NCI-H524 treated with DMSO at 0.1 percent for 48 hours (cell line): Measurements from ENCODE around the gene PROX1.

Experiments used
- DNase-seq: peaks from one replicate; lab custom pipeline; 2025; lab: John Stamatoyannopoulos, UW

PROX1 gene

GRCh38 chr1:213999732-214000131 is 12.0 kb downstream of the PROX1 start:
- no peak for DNase-seq

DNA sequence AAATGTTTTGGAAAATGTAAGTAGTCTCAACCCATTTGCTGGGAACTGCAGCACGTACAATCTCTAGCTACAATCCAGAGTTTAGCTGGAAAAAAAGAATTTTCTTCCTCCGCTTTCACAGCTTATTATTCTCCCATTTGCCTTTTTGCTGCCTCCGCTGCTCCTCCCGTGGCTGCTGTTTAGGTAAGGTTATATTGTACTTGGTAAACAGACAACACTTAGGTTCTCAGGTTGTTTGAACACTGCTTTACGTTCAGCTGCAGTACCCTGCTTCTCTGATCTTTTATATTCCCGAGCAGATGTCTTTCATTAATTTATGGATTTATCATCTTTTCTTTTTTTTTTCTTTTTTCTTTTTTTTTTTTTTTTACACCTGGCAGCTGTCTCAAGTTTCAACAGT is 14.3 kb downstream of the PROX1 start:
- no peak for DNase-seq

GRCh38 chr1:214002472-214002871 is 14.7 kb downstream of the PROX1 start:
- peak; percentile 49 for DNase-seq

GRCh38 chr1:214003233-214003632 is 15.5 kb downstream of the PROX1 start:
- DNase-seq: peak; percentile 92

- peak; percentile 73 for DNase-seq
Observed at GRCh38 chr1:214004014-214004413, 16.2 kb downstream of the PROX1 start.

GRCh38 chr1:214004795-214005194 is 17.0 kb downstream of the PROX1 start:
- no peak for DNase-seq

DNA sequence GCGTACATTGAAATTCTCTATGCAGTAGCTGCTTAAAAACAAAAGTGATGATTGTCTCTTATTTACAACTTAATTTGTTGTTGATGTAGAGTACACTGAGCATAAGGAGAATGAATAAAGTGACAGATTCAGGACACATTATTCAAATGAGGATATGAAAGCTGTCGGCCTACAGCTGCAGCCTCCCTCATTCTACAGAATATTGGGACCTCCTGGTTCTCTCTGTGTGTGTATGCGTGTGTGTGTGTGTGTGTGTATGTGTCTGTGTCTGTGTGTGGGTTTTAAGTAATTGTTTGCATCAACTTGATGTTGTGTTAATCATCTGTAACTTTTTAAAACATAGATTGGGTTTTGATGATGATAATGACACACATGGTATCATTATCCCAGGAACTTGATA is 17.9 kb downstream of the PROX1 start:
- DNase-seq: no peak

DNA sequence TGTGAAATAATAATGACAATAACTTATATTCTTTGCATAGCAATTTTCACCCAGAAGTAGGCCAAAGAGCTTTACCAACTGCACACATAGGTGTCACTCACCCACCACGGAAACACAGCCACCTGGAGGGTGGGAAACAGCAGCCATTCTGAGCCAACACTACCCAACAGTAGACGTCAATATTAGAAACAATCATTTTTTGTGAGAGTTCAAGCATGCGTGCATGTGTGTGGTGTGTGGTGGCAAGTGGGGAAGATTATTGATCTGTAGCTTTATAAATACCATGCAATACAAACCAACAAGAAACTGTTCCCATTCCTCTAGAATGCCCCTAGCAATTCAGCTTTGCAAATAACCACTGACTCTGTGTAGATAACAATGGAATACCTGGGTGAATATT is 19.1 kb downstream of the PROX1 start:
- no peak for DNase-seq

- DNase-seq: no peak
Observed at GRCh38 chr1:214008347-214008746, 20.6 kb downstream of the PROX1 start.

- no peak for DNase-seq
Observed at GRCh38 chr1:214008791-214009422, 21.1 kb downstream of the PROX1 start.

- DNase-seq: no peak
Observed at GRCh38 chr1:214009423-214010196, 21.8 kb downstream of the PROX1 start.

DNA sequence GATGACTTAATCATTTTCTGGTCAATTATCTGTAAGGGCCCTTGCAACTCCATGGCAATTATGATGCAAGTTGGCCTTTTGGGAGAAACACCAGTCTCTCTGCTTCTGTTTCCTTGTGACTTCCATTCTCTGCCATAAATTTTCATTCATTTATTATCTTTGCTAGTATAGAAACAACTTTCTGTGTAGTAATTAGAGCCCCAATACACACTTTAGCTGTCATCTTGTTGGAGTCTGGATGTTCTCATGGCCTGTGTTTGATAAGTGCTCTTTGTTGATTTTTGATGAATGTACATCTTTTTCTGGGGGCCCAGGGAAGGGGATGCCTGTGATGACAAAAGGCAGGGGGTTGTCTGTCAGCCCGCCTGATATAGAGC is 22.4 kb downstream of the PROX1 start:
- DNase-seq: no peak

DNA sequence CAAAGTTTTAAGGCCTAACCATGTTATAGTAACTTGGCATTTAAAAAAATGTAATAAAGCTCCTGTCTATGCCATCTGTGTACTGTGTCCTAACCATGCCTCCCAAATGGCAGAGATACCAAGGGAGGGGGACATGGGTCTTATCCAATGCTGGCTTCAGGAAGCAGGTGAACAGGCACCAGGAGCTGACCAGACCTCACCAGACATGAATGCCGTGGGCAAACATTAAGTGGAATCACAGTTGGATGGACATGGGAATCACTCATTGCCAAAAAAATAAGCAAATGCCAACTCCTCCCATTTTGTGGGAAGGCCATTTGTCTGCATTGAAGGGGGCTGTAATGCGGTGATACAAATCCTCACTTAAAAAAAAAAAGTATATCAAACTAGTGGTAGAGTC is 22.9 kb downstream of the PROX1 start:
- DNase-seq: no peak

- DNase-seq: no peak
Observed at GRCh38 chr1:214012418-214012817, 24.6 kb downstream of the PROX1 start.

DNA sequence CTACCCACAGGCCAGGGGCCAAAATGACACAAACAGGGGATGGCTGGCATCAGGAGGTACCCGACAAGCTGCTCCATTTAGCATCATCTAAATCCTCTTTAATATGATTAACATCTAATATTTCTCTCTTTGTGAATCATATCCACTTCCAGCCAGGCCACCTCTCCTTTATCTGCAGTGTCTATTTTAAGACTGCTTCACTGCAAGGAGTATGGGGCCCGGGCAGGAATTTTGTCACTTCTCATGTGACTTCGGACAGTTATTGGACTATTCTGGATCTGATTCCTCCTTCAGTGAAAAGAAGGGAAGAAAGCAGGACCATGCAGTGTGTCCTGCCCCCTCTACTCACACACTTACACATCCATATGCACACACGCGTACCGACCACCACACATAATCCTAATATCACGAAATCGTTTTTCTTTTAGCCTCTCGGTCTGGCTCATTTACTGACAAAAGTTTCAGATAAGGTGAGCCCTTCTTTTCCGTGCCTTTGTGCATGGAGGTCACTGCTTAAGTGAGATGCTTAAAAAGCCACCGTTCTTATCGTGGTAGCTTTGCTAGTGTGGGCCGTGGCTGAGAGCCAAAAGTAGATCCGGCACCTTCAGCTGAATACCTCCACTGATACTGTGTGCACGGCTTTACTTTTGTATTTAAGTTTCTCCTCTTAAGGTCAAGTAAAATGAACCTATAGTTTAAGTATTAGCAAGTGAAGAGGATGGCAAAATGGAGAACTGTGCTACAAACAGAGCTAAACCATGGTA is 26.0 kb downstream of the PROX1 start:
- no peak for DNase-seq

DNA sequence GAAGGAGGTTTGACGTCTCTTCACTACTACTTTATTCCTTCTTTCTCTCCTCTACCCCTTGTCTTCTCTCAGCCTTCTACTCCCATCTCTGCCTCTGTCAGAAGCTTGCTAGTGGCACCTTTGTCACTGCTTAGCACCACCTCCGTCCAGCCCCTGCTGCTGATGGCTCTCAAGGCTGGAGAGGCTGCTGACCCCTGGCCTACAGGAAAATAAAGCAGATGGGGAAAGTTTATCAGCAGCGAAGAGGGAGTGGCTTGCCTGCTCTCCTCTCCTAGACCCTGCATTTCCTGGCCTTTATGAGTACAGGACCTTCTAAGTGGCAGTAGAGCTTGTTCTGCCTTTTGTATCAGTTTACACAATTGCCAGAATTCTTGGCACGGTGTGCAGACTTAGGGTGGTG is 27.0 kb downstream of the PROX1 start:
- DNase-seq: no peak

- no peak for DNase-seq
Observed at GRCh38 chr1:214017191-214017982, 29.6 kb downstream of the PROX1 start.

DNA sequence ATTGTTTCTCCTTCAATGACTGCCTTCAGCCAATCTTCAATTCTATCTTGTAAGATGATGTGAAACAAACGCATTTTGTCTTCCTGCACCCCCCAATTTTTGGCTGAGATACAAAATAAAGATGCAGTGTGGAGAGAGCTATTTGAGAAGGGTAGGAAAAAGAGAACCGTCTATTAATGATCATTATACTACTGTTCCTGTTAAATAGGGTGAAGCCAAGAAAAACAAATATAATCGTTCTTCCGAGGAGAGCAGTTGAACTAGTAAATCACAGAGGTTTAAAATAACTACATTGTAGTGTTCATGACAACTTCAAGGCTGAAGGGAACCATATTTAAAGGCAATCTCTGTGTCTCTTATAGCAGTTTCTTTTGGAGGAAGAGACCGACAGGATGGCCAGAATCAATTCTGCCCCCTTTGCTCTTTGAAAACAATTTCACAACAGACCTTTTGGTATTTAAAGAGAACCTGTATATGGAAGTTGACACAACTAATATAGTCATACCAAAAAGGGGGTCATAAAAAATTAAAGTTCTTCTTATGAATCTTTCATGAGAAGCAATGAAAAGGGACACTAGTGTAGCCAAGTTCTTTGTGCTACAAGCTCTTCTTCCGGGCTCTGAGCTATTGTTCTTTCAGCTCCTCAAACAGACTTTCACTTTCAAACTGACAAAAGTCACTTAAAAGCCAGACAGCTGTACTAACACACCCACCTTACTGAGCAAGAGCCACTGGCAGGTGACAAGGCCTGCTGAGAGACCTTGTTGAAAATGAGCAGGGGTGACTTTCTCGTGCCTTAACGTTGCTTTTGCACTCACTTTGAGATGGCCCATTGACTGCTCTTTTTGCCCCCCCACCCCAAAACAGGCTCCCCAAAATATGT is 30.9 kb downstream of the PROX1 start:
- no peak for DNase-seq

DNA sequence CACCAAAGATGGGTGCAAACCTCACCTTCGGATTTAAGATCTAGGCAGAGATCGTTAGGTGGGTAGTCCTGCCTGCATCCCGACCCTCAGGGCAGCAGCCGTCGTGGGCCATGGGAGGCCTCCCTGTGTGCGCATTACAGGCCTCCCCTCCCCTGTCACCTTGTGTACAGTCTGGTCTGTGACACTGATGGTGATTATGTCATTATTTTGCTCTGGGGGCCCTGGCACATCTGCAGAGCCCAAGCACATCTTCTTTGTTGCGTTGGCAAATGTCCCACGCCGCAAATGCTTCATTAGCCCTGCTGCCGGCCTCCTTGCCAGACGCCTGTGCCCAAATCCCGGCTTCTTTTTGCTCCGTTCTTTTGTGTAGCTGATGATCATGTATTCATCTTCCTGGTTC is 31.7 kb downstream of the PROX1 start:
- no peak for DNase-seq

DNA sequence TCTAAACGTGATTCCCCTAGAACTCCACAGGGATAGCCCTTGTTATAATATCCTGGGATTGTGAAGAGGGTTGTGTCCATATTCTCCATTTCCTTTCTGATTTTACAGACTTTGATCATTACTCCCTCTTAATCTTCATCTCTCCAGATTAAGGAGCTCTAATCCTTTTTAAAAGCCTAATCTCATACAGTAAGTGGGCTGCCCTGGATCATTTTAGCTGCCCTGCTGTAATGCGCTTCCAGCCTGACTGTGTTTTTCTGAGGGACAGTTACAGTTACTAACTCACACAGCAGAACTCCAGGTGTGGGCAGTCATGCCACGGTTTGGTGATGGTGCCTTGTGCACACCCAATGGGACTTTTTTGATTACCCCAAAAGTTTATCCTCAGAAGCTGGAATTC is 33.5 kb downstream of the PROX1 start:
- DNase-seq: peak; percentile 43

DNA sequence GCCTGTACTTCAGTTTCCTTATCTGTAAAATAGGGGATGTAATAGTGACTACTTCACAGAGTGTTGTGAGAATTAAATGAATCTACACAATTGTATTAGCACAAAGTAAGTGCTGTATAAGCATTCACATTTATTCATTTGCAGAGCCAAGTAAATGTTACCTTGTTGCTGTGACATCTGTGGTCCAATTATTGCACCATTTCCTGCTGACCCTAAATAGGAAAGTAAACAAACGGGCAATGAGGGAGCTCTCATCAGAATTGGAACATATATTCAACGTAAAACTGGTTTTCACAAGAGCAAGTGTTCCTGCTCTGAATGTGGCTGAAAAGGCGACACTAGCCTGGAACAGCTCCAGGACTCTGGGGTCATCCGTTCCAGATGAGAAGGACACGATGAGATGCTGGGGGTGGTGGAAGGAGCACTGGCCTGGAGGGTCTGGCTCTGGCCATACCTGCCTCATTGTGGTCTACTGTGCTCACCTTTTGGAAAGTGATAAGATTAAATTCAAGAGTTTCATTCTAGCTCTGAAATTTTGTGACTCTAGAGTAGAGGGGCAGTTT is 34.5 kb downstream of the PROX1 start:
- DNase-seq: no peak
